MM.1S (cell line): ENCODE results near the gene FIGLA.
A peak's percentile ranks its signal among the peaks of the same experiment; 100 is the strongest.

Source experiments
- DNase-seq: peaks from one replicate; pipeline ENCODE4 v3.0.0-alpha.2; 2015
- H2AFZ ChIP-seq: fragments of 300-600 bp; sonication (generic); 2 replicates; pipeline ENCODE4 v1.6.0; 2016; ENCODE audit warnings: antibody characterized with exemption, low read length
- H3F3A ChIP-seq: fragments of 300-600 bp; sonication (generic); 2 replicates; pipeline ENCODE4 v1.6.1; 2016; ENCODE audit warnings: mild to moderate bottlenecking, antibody characterized with exemption, low read length, moderate library complexity, mixed read lengths; ENCODE audit not compliant: insufficient read depth
- H3K27ac ChIP-seq: fragments of 300-600 bp; sonication (generic); 2 replicates; pipeline ENCODE4 v1.5.1; 2016; ENCODE audit warnings: mild to moderate bottlenecking, low read length
- H3K27me3 ChIP-seq: fragments of 300-600 bp; sonication (generic); replicated peaks from 2 replicates; pipeline ENCODE4 v1.6.0; 2016; ENCODE audit warnings: low read length; ENCODE audit not compliant: insufficient read depth
- H3K36me3 ChIP-seq: fragments of 300-600 bp; sonication (generic); replicated peaks from 2 replicates; pipeline ENCODE4 v1.6.1; 2016; ENCODE audit warnings: mild to moderate bottlenecking, low read length, mixed read lengths; ENCODE audit not compliant: insufficient read depth
- H3K4me1 ChIP-seq: fragments of 300-600 bp; sonication (generic); 2 replicates; pipeline ENCODE4 v1.6.1; 2016; ENCODE audit warnings: low read length, mixed read lengths
- H3K4me2 ChIP-seq: fragments of 300-600 bp; sonication (generic); 2 replicates; pipeline ENCODE4 v1.6.0; 2016; ENCODE audit warnings: low read depth, low read length
- H3K4me3 ChIP-seq: fragments of 300-600 bp; sonication (generic); 2 replicates; pipeline ENCODE4 v1.5.1; 2016; ENCODE audit warnings: low read length, mixed read lengths
- H3K79me2 ChIP-seq: fragments of 300-600 bp; sonication (generic); 2 replicates; pipeline ENCODE4 v1.6.1; 2016; ENCODE audit warnings: mixed run types, low read length, mixed read lengths
- H3K9ac ChIP-seq: fragments of 300-600 bp; sonication (generic); 2 replicates; pipeline ENCODE4 v1.6.1; 2016; ENCODE audit warnings: low read length, mixed read lengths
- H3K9me2 ChIP-seq: fragments of 300-600 bp; sonication (generic); replicated peaks from 2 replicates; pipeline ENCODE4 v1.6.1; 2016; ENCODE audit warnings: mild to moderate bottlenecking, low read length, mixed read lengths; ENCODE audit not compliant: insufficient read depth
- H3K9me3 ChIP-seq: fragments of 300-600 bp; sonication (generic); replicated peaks from 2 replicates; pipeline ENCODE4 v1.6.1; 2016; ENCODE audit warnings: mild to moderate bottlenecking, low read length, mixed read lengths; ENCODE audit not compliant: insufficient read depth
- H4K20me1 ChIP-seq: fragments of 300-600 bp; sonication (generic); 2 replicates; pipeline ENCODE4 v1.6.1; 2016; ENCODE audit warnings: mild to moderate bottlenecking, low read length, moderate library complexity, mixed read lengths; ENCODE audit not compliant: insufficient read depth
- CTCF ChIP-seq: fragments of 300-600 bp; sonication (generic); IDR thresholded peaks from 2 replicates; pipeline ENCODE4 v1.5.1; 2016; ENCODE audit warnings: antibody characterized with exemption, low read length, mixed read lengths
- EZH2 ChIP-seq: fragments of 300-600 bp; sonication (generic); optimal IDR thresholded peaks from 2 replicates; pipeline ENCODE3; 2017; ENCODE audit warnings: low read depth, mild to moderate bottlenecking, antibody characterized with exemption, low read length, mixed read lengths
- EZH2phosphoT487 ChIP-seq: fragments of 300-600 bp; sonication (generic); IDR thresholded peaks from 2 replicates; pipeline ENCODE4 v1.6.1; 2018; ENCODE audit warnings: antibody characterized with exemption, low read length

Gene FIGLA

GRCh38 chr2:70768590-70769085, 21.8 kb downstream of the FIGLA start:
- Histone ChIP-seq H3K4me2 (no peak overlapping the region), H3K4me1 (peaks cover 12% of the 10 kb centered on the region), H3K36me3 (no peaks in the 10 kb centered on the region), H3K9me2 (no peaks in the 10 kb centered on the region), H3F3A (no peaks in the 10 kb centered on the region), H3K27me3 (no peaks in the 10 kb centered on the region), H3K79me2 (peaks cover 3% of the 10 kb centered on the region; the same call in 1 of the 2 replicates), H2AFZ (no peak overlapping the region), H3K27ac (no peak overlapping the region), H4K20me1 (no peaks in the 10 kb centered on the region), H3K9ac (no peak overlapping the region), H3K4me3 (no peak overlapping the region), H3K9me3 (no peaks in the 10 kb centered on the region)
- DNase-seq = no peak
- TF ChIP-seq EZH2phosphoT487 (no peak), EZH2 (no peak), CTCF (no peak)

- Histone ChIP-seq H2AFZ (peak within 1 kb of the TSS; percentile 98), H3K4me3 (peak within 1 kb of the TSS; percentile 86), H3K9me2 (no peaks in the 10 kb centered on the region), H3K4me1 (peaks cover 9% of the 10 kb centered on the region), H3F3A (no peaks in the 10 kb centered on the region), H3K27me3 (no peaks in the 10 kb centered on the region), H3K9me3 (no peaks in the 10 kb centered on the region), H4K20me1 (no peaks in the 10 kb centered on the region), H3K9ac (peak within 1 kb of the TSS; percentile 55; the same call in 1 of the 2 replicates), H3K27ac (no peak within 1 kb of the TSS; the same call in 1 of the 2 replicates), H3K79me2 (peaks cover 3% of the 10 kb centered on the region; the same call in 1 of the 2 replicates), H3K4me2 (peak within 1 kb of the TSS; percentile 98), H3K36me3 (no peaks in the 10 kb centered on the region)
- TF ChIP-seq CTCF = peak; percentile 33
- no peak for TF ChIP-seq EZH2phosphoT487
- peak; percentile 66 for DNase-seq
These were observed 22.5 kb downstream of the FIGLA start, which contains the start of gene ADD2 for GRCh38 chr2:70767699-70768589. Gene ADD2 (minus strand): TSS chr2:70768200. CDS start chr2:70706408, 61,792 bp downstream.

- TF ChIP-seq CTCF (no peak), EZH2 (no peak), EZH2phosphoT487 (no peak)
- H3K4me2 ChIP-seq = peak overlapping the region; percentile 98
- DNase-seq = peak; percentile 25
- peak overlapping the region; percentile 98 for H2AFZ ChIP-seq
- no peak overlapping the region; the same call in 1 of the 2 replicates for H3K27ac ChIP-seq
- H3K79me2 ChIP-seq = peaks cover 3% of the 10 kb centered on the region; the same call in 1 of the 2 replicates
- H3K27me3 ChIP-seq = no peaks in the 10 kb centered on the region
- no peaks in the 10 kb centered on the region for H4K20me1 ChIP-seq
- H3K9ac ChIP-seq = peak overlapping the region; percentile 55; the same call in 1 of the 2 replicates
- H3K9me2 ChIP-seq = no peaks in the 10 kb centered on the region
- H3F3A ChIP-seq = no peaks in the 10 kb centered on the region
- H3K9me3 ChIP-seq = no peaks in the 10 kb centered on the region
- peaks cover 6% of the 10 kb centered on the region for H3K4me1 ChIP-seq
- peak overlapping the region; percentile 86 for H3K4me3 ChIP-seq
- no peaks in the 10 kb centered on the region for H3K36me3 ChIP-seq
These were observed 23.3 kb downstream of the FIGLA start for GRCh38 chr2:70767079-70767698.
